HepG2 (cell line): ENCODE measurements around the gene HLA-DRB1.

Experiments used
- RNF2 ChIP-seq: fragments of 450-650 bp; conservative IDR thresholded peaks from 2 replicates; pipeline ENCODE4 v1.6.1; 2016; ENCODE audit warnings: low read depth
- TBX2 ChIP-seq: sonication (generic); formaldehyde crosslinking; IDR thresholded peaks from 2 replicates; pipeline ENCODE4 v1.5.0; 2020; ENCODE audit warnings: missing genetic modification reagents, mild to moderate bottlenecking, borderline replicate concordance

DNA sequence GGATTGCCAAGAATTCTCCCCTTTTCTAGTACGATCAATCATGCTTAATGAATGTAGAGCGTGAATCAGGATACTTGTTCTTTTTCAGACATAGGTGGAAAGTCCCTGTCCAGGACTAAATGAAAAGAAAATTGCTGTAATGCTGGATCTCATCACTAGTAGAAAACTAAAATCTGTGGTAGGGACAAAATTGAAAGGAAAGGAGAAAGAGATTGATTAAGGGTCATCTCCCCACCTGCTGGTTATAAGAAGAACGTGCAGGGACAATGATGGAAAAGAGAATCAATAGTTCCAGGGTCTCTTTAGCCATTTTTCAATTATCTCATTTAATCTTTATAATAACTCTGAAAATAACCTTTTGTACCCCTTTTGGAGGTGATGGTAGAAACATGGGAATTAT lies 18.7 kb upstream of the HLA-DRB1 start:
- TF ChIP-seq TBX2 (no peak), RNF2 (no peak)
